HS-5 (cell line): ENCODE measurements around the gene PDGFRA.

Experiments
- DNase-seq: peaks from one replicate; pipeline ENCODE4 v3.0.0-alpha.2; 2012; ENCODE audit warnings: low read depth

Gene PDGFRA

DNA sequence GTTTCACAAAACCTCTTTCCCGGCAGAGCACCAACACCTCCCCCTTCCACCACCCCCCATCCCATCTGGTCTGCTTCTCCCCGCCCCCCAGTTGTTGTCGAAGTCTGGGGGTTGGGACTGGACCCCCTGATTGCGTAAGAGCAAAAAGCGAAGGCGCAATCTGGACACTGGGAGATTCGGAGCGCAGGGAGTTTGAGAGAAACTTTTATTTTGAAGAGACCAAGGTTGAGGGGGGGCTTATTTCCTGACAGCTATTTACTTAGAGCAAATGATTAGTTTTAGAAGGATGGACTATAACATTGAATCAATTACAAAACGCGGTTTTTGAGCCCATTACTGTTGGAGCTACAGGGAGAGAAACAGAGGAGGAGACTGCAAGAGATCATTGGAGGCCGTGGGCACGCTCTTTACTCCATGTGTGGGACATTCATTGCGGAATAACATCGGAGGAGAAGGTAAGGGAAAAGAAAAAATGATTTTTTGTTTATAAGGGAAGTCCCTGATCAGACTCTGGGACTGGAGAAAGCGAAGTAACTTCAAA, at the start of gene PDGFRA:
TSS of gene PDGFRA (plus strand) at position 333 of the 541 bp plus-strand sequence. CDS start 29,476 bp downstream, outside the sequence.
- no peak for DNase-seq

DNA sequence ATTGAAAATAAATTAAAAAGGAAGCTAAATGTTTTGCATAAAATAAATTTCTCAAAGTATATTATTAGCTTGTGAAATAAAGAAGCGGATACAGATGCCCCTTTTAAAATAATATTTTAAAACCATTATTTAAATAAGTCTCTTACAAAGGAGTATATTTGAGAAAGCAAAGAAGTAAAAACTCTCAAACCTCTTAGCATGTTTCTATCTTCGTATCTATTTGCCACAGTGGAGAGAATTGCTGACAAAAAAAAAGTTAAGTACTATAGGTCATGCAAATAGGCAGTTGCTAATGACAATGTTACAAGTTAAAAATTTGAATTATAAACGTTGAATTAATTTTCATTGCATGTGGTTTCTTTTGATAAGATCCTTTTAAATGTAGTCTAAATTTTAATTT, 44.5 kb upstream of the PDGFRA start:
- no peak for DNase-seq

DNA sequence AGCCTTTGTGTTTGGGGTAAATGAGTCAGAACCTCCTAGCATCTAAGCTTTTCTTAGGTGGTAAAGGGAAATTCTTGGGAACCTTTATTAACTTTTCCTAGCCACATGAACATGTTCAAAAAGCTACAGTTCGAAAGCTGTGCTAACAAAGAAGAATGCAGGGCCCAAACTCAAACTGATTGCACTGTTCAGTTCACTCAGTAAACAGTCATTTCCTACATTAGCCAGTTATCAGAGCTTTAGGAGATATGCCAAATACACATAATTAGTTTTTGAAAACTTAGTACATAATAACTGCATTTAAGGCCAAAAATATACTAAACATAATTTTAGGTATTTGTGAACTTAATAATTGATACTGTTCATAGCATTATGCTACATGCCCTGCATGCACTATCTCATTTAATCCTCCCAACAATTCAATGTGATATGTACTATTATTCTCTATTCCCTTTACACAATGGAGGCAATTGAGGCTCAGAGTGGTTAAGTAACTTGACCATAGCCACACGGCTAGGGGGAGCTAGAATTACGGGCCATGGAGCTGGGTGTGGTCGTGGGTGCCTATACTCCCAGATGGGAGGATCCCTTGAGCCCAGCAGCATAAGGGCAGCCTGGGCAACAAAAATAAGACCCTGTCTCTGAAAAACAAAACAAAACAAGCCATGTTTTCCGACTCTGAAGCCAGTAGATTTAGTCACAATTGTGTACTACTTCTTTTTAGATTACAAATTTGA, 43.9 kb upstream of the PDGFRA start:
- DNase-seq = no peak

DNA sequence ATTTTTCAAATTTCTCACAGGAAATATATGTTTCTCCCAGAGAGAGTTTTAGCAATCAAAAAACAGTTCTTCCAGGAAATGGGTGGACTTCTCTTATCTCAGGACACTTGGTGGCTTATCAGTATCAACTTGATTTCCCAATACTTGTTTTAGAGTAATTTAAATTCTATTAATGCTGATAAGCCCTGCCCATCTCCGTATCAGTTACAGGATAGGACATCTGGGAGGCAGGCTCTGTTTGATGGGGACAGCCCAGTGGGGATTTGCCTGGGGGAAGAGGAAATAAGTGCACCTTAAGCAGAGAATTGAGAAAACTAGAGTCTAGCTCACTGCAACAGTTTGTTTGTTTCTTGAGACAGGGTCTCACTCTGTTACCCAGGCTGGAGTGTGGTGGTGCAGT, 43.2 kb upstream of the PDGFRA start:
- no peak for DNase-seq

DNA sequence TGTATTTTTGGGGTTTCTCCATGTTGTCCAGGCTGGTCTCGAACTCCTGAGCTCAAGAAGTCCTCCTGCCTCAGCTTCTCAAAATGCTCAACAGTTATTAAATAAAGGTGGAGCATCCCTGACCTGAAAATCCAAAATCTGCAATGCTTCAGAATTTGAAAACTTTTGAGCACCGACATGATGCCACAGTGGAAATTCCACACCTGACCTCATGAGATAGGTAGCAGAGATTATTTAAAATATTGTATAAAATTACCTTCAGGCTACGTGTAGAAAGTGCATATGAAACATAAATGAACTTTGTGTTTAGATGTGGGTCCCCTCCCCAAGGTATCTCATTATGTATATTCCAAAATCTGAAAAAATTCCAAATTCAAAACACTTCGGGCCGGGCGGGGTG, 42.7 kb upstream of the PDGFRA start:
- no peak for DNase-seq

DNA sequence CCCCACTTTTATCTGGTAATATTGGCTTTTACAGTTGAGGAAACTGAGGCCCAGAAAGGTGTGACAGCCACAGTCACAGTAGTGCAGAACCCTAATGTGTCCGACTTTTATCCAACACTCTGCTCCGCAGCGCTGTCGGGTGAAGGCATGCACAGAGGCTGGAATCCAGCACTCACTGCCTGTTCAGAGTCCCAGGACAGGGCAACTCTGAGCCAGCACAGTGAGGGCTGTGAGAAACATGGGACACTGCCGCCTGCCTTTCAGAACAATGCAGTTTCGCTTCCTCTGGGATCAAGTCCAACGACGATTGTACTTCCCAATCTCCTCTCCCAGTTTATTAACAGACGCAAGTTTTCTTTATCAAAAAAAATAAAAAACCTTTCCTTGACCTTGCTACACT, 41.9 kb upstream of the PDGFRA start:
- DNase-seq = no peak

DNA sequence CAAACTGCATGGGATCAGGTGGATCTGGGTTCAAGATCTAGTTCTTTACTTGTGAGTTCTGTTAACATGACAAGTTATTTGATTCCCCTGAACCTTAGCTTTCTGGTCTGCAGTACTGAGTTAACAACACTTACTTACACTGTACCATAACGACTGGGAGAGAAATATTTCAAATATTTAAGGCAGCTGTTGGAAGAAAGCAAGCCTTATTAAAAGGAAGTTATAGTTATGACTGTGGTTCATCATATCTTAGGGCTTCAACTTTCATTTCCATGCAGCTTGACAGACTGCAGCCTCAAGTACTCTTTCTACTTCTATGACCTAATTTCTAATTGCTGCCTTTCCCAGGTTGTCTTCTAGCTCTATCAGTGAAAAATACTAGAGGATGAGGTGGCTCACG, 40.0 kb upstream of the PDGFRA start:
- no peak for DNase-seq

DNA sequence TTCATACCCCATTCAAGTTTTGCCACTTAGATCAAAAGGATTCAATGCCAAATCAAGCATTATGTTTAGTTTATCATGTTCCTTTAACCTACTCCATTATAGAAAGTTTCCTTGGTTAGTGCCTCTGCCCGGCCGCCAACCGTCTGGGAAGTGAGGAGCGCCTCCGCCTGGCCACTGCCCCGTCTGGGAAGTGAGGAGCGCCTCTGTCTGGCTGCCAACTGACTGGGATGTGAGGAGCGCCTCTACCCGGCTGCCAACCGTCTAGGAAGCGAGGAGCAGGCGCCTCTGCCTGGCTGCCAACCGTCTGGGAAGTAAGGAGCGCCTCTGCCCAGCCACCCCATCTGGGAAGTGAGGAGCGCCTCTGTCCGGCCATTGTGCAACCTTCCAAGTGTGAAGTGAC, 36.3 kb upstream of the PDGFRA start:
- DNase-seq = no peak

DNA sequence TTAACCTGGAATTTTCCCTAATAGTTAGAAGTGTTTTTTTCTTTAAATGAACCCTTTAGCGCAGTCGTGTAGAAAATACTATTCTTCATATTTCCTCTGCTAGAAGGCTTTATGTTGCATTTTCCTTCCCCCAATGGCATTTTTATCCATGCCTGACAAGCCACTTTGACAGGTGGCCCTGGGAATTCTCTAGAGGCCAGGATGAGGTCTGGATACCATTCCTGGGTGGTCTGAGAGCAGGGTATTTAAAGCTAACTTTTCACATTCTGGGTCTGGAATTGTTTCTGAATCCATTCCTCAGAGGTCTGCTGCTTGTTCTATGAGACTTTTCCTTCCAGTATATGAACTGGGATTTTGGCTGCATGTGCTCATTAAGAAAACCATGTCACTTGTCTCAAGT, 31.2 kb upstream of the PDGFRA start:
- no peak for DNase-seq

DNA sequence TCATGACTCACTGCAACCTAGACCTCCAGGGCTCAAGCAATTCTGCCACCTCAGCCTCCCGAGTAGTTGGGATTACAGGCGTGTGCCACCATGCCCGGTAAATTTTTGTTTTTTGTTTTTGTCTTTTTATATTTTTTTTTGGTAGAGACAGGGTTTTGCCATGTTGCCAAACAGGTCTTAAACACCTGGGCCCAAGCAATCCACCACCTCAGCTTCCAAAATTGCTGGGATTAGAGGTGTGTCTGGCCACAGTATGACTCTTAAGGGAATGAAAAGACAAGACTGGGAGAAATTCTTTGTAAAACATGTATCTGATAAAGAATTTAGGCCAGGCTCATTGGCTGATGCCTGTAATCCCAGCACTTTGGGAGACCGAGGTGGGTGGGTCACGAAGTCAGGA, 29.2 kb upstream of the PDGFRA start:
- DNase-seq = no peak

DNA sequence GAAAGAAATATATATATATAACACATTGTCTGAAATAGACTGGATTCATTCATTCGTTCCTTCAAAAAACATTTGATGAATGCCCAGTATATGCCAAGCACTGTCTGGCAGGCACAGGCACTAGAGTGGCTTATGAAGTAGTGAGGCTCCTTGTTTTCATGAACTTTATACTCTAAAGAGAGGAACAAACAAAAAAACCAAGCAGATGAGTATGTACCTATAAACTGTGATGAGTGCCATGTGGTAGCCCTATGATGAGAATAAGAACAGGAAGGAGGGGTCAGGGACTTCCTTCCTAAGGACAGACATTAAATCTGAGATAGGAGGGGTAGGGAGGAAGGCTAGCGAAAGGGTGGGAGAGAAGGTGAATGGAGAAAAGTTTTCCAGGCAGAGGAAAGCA, 19.5 kb upstream of the PDGFRA start:
- no peak for DNase-seq

DNA sequence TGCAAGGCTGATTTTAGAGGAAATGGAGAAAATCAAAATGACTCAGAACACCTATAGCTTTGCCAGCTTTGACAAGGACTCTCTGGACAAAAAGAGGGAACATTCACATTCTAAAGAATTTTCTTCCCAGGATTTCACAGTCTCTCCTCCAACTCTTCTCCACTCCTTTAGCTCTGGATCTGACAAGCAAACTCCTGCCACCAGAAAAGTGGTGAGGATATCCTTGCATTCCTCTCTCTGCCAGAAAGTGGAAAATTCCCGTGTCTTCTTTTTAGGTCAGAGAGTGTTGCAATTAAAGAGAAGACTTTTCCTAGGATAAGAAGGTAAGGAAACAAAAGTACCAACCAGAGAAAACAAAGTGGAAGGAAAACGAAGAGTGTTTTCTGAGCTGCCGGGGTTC, 16.1 kb upstream of the PDGFRA start:
- no peak for DNase-seq

DNA sequence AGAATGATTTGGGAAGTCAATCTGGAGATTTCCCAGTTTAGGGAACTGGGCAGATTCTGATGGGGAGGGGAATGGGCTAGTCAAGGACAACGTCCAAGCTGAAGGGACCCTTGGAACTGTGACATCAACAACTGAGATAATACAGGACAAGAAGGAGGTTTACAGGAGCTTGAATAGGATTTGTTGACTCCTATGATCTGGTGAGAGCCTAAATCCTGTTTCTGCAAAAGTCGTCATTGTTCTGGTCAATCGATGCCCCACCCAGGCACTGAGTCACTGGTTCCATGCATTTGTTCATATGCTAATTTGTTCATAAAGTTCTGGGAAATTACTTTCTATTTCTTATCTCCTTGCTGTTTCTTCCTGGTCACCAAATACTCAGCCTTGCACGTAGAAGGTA, 15.3 kb upstream of the PDGFRA start:
- no peak for DNase-seq

DNA sequence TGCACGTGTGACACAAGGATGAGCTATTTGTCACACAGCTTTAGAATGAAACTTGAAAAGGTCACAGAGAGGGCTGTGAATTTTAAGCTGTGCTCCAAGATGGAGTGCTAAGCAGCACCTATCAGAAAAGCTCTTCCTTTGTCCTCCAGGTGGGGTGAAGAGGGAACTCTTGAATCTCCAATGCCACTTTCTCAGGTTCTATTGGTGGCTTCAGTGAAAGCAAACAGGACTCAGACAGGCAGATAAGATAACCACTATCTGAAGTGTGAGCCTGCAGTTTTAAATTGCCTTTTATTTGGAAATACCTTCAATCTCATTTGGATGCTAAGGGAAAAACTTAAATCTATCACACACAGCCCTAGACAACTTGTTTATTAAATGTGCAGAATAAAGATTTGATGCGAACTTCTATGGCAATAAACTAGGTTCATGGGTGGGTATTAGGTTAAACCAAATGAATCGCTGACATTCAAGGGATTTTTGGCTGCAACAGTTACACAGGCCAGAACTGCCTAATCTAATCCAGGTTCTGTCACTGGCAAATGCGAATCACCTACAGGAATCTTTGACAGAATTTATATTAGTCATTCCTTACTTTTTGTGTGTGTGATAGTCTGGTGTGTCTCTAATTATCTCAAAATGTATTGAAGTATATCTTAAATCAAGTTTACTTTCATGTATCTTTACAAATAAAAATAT, 13.6 kb upstream of the PDGFRA start:
- DNase-seq = no peak

DNA sequence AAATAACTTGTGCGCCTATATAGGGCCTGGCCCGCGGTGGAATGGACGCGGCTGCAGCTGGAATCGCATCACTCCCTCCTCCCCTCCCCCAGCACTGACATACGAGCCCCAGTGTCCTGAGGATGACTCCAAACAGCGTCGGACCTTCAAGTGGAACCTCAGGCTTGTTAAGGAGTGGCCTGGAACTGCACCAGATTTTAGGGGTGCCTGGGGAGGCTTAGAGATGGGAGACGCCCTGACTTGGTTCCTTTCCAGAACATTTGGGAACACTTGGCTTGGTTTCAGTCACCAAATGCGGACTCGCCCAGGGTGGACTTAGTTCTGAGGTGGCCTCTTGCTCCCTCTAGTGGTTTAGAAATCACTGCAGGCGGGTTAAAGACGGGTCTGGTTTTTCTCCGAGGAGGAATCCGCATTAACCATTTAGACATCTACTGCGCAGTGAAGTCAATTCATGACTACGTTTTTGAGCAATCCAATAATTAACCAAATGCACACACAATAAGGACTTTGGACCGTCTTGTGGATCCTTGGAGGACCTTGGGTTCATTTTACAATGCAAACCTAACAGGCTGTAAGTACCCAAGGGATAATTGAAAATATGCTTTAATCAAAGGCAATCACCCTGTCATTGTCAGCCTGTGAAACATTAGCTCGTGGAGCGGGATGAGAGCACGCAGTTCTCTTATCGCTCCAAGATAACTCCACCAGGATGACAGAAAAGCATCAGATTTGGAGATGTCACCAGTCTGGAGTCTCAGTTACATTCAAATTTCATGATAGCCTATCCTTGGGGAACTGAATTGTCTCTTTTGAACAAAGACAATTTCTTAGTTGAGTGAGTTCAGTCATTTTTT, 11.2 kb upstream of the PDGFRA start:
- peak; percentile 83 for DNase-seq

DNA sequence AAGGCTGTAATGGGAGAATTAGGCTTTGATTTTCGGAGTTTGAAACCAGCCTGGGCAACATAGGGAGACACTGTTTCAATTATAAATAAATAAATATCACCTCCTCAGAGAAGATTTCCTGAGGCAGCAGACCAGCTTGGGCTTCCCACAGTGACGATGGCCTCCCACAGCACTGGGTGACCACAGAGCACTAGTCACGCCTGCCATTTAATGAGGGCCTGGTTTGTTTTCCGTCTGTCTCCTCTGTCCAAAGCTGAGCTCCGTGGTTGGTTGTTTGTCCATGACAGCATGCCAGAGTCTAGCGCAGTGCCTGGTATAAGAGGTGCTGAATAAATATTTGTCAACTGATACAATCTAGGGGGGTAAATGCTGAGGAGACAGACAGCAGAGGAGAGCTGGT, 10.4 kb upstream of the PDGFRA start:
- DNase-seq = no peak

DNA sequence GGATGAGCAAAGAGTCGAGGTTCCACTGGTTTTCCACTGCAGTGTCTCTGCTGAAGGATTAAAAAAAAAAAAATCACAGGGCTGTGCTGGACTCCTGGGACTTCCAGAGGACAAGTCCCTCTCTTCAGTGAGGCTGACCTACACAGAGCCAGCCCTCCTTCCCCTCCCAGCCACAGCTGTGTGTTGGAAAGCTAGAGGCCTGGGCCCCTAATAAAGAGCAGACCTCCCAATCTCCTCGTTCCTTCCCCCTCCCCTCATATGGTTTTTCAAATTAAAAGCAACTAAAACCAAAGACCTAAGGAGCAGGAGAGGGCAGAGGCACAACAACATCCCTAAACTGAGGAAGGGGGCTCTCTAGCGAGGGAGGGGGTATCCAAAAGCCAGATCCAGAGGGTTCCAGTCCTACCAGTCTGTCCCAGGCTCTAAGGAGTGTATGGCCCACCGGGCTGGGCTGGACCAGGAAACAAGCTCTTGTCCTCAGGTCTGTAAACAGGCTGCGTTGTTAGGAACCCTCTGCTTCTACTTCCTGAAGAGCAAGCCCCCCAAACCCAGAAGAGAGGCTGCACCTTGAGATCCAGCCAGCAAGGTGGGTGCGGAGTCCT, 4.0 kb upstream of the PDGFRA start:
- no peak for DNase-seq

DNA sequence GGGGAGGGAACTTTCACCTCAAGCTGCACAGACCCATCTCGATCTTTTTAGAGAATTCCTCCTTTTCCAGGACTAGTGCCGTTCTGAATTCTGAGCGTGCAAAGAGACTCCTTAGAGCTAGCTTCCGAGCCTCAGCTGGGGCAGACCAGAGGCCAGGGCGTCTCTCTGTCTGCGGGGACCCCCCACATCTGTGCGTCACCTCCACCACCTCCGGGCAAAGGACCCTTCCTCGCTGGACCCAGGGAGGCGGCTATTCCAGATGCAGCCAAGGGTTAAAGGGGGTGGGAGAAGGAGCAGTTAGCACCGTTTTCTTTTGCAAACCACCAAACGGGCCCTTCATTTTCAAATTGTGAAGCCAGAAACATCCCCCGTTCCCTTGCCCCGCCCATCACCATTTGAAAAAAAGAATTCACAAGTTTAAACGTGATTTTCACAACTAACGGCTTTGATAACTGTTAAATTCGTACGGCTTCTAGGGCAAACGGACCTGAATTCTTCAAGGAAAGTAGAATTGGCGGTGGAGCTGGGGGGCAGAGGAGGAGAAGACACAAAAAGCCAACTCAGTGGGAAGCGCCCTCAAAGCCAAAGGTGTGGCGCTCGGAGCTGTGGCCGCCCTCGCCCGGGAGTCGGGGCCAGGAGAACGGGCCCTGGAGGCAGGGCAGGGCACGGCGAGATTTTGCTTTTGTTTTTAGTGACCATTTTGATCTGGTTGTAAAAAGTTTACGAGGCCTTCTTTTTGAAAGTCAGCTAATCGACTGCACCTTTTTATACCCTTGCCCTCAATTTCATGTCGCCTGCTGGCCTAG, 3.3 kb upstream of the PDGFRA start:
- DNase-seq = no peak

DNA sequence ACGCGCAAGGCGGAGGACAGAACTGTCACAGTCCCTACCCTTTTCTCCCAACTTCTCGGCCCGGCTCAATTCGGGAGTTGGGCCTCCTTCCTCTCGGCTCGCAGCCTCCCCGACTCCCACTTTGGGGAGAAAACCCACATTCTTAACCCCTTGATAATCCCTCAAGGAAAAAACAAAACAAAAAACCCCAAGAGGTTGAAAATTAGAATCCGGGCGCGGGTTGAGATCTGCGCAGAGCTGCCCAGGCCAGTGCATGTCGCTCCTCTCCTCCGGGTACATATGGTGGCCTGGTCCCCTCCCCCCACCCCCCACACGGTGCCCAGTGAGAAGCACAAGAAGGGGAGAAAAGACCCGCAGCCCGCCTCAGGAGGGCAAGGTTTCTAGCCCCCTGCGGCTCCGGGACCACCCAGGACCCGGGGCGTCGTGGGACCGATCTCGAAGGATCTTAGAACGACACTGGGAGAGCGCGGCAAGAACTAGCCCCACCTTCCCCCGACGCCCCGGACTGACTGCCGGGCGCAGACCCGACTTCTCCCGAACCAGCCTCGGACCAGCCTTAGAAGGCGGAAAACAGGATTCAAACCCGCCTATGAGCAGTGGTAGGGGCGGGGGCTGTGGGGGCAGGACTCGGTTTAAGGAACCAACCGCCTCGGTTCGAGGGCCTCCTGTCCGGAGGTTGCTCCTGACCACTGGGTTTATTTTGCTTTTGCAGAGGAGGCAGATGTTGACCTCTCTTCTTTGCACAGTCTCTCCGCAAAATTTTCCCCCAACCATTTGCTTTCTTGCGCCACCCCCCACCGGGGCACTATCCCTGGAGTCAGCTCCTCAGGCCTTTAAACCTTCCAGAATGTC, 2.5 kb upstream of the PDGFRA start:
- DNase-seq = no peak

DNA sequence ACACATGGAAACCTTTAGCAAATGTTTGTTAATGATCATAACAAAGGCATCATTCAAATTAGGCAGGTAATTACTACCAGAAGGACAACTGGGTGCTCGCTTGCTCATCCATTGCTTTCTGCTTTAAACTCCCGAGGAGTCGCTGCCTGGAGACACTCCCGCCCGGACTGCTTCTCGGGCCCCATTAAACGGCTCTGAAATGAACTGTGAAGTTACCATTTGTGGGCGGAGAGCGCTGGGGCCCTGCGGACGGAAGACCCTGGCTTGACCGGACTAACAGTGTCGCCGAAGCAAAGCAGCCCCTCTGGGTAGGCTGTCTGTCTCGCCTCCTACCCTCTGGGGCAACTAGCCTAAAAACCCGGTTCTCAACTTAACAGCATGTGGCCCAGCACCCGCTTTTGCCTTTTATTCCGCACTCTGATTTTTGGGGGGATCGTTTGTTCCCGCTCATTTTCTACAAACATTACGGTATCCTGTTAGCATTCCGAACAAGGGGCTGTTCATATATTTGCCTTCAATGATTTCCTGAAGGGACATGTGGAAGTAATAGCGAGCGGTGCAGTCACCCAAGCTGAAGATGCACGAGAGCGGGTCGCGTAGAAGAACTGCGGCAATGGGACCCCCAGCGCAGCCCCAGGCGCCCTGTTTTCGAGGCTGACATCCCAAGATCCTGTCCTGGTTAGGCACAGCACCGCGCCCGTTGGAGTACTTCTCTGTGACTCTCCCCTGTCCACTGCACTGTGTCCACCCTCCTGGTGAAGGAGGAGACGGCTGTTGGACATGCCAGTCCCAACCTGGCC, 1.6 kb upstream of the PDGFRA start:
- DNase-seq = no peak
